Lower lobe of right lung (tissue), 2 donors: ENCODE data around the gene ZBBX. TPM values are rescaled to one million over a fixed set of nuclear protein-coding genes. Genes with fewer than 3 reads are reported as not detected.

ENCODE experiments used
- ATAC-seq, 2 donors: fragments of 200-7000 bp; cut with Tn5 transposase; one replicate each; pipeline ENCODE4 v1.9.1; 2020 to 2022; ENCODE audit warnings: mild to moderate bottlenecking in 2 of 2, moderate library complexity in 2 of 2
- DNase-seq: peaks from one replicate; pipeline ENCODE4 v3.0.0-alpha.2; 2020
- H3K27ac ChIP-seq: fragments of 200-600 bp; one replicate; pipeline ENCODE4 v1.8.0; 2022
- H3K27me3 ChIP-seq: fragments of 200-600 bp; one replicate; pipeline ENCODE4 v1.8.0; 2022; ENCODE audit warnings: low read depth
- H3K36me3 ChIP-seq: fragments of 200-600 bp; one replicate; pipeline ENCODE4 v1.8.0; 2022; ENCODE audit warnings: mild to moderate bottlenecking
- H3K4me1 ChIP-seq: fragments of 200-600 bp; one replicate; pipeline ENCODE4 v1.8.0; 2022
- H3K4me3 ChIP-seq: fragments of 200-600 bp; one replicate; pipeline ENCODE4 v1.8.0; 2022; ENCODE audit warnings: mild to moderate bottlenecking
- H3K9me3 ChIP-seq: fragments of 200-600 bp; one replicate; pipeline ENCODE4 v1.8.0; 2022
- intact Hi-C: fragments of 100-400 bp; cut with DNase I; formaldehyde crosslinking; loops from one replicate; pipeline ENCODE4 v1.11.0; 2022
- total RNA-seq: library from RNA; stranded (reverse); fragmentation: NEBNext Ultra II Directional; extraction: Animal tissue kit (Norgen Biotek cat#: 25700); gene quantifications from one replicate; pipeline ENCODE4 v1.2.1, GENCODE V29; 2021
- TF ChIP-seq, protein P1 (sequence below): fragments of 200-600 bp; IDR thresholded peaks from one replicate; pipeline ENCODE4 v1.8.0; 2022; ENCODE audit warnings: antibody characterized with exemption, mild to moderate bottlenecking
- donor health status: DM: no; HTN: yes; CAD: no; lungs with severe emphysema.

Gene ZBBX
- total RNA-seq, 1 donor from 2014 or later = 15.2 TPM

DNA sequence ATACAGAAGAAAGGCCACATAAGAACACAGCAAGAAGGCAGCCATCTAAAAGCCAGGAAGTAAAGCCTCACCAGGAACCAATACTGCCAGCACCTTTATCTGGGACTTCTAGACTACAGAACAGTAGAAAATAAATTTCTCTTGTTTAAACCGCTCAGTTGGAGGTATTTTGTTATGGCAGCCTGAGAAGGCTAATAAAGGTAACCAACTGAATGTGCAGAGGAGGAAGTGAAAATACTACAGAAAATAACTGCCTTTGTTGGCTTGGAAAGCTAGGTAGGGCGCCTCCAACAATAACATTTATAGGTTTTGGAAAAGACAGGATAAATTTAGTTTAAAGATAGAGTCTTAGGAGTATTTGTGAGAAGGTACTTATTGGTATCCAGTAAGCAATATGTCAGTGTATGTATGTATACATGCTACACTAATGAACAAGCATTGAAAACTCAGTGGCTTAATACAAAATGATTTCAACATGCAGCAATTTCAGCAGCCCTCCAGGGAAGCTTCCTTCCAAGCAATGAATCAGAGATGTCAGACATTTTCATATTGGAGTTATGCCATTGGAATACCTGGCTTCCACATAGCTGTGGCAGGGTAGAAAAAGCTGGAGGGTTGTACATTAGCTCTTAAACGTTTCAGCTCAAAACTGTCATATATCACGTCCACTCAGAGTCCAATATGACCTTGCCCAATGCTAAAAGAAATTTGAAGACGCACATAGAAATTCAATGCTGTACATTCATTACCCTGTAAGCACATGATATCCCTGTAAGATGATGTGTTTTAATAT is 48.9 kb downstream of the ZBBX start:
- Histone ChIP-seq H3K9me3 (no peaks in the 10 kb centered on the region), H3K27me3 (no peaks in the 10 kb centered on the region), H3K27ac (no peak overlapping the region), H3K4me1 (no peaks in the 10 kb centered on the region), H3K4me3 (no peak overlapping the region), H3K36me3 (no peaks in the 10 kb centered on the region)
- no peak for DNase-seq
- TF ChIP-seq, protein P1, sequence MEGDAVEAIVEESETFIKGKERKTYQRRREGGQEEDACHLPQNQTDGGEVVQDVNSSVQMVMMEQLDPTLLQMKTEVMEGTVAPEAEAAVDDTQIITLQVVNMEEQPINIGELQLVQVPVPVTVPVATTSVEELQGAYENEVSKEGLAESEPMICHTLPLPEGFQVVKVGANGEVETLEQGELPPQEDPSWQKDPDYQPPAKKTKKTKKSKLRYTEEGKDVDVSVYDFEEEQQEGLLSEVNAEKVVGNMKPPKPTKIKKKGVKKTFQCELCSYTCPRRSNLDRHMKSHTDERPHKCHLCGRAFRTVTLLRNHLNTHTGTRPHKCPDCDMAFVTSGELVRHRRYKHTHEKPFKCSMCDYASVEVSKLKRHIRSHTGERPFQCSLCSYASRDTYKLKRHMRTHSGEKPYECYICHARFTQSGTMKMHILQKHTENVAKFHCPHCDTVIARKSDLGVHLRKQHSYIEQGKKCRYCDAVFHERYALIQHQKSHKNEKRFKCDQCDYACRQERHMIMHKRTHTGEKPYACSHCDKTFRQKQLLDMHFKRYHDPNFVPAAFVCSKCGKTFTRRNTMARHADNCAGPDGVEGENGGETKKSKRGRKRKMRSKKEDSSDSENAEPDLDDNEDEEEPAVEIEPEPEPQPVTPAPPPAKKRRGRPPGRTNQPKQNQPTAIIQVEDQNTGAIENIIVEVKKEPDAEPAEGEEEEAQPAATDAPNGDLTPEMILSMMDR = no peak
- intact Hi-C loops = no loop called here
- ATAC-seq = no peak

DNA sequence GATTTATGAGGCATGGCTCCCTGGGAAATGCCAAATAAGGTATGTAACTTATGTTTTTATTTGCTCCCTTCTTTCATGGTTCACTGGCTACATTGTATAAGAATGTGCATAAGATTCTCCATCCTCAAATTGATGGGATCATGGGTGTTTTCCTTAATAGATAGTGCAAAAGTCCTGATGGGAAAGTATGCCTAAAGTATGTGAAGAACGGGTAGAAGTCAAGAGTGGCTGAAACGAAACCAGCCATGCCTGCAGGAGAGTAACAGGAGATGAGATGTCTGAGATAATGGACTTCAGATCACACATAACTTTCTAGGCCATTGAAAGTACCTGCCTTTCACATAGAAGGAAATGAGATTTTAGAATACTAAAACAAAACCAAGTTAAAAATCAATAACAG is 56.5 kb downstream of the ZBBX start:
- TF ChIP-seq, protein P1 = no peak
- no peaks in the 10 kb centered on the region for H3K27me3 ChIP-seq
- intact Hi-C loops = no loop called here
- no peaks in the 10 kb centered on the region for H3K36me3 ChIP-seq
- H3K27ac ChIP-seq = no peak overlapping the region
- no peaks in the 10 kb centered on the region for H3K4me1 ChIP-seq
- DNase-seq = no peak
- no peak for ATAC-seq
- no peaks in the 10 kb centered on the region for H3K9me3 ChIP-seq
- no peak overlapping the region for H3K4me3 ChIP-seq

GRCh38 chr3:167318996-167319615 is 61.0 kb downstream of the ZBBX start:
- no peak overlapping the region for H3K4me3 ChIP-seq
- H3K4me1 ChIP-seq = no peaks in the 10 kb centered on the region
- H3K9me3 ChIP-seq = no peaks in the 10 kb centered on the region
- H3K27ac ChIP-seq = no peak overlapping the region
- H3K36me3 ChIP-seq = no peaks in the 10 kb centered on the region
- intact Hi-C loops = no loop called here
- DNase-seq = no peak
- ATAC-seq = no peak
- TF ChIP-seq, protein P1 = no peak
- H3K27me3 ChIP-seq = no peaks in the 10 kb centered on the region

- intact Hi-C loops = no loop called here
- no peaks in the 10 kb centered on the region for H3K9me3 ChIP-seq
- H3K27me3 ChIP-seq = no peaks in the 10 kb centered on the region
- no peak overlapping the region for H3K4me3 ChIP-seq
- no peaks in the 10 kb centered on the region for H3K36me3 ChIP-seq
- DNase-seq = no peak
- TF ChIP-seq, protein P1 = no peak
- no peaks in the 10 kb centered on the region for H3K4me1 ChIP-seq
- H3K27ac ChIP-seq = no peak overlapping the region
- no peak for ATAC-seq
Measured at GRCh38 chr3:167318306-167318705, 61.8 kb downstream of the ZBBX start.

DNA sequence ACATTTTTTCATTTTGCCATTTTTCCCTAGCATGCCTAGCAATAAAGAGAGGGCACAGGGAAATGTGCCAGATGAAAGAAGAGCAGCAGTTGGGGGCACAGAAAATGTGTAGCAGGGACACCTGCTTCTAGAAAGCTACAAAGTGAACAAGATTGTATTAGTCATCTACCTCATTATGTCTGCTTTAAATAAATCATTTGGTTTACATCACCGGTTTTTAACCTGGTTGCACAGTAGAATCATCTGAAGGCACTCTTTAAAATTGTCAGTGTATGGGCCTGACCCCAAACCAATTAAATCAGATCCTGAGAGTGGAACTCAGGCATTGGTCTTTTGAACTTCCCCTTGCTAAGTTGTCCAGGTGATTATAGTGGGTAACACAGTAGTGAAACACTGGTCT is 73.8 kb downstream of the ZBBX start:
- TF ChIP-seq, protein P1 = no peak
- Histone ChIP-seq H3K27me3 (no peaks in the 10 kb centered on the region), H3K4me1 (no peaks in the 10 kb centered on the region), H3K36me3 (no peaks in the 10 kb centered on the region), H3K27ac (no peak overlapping the region), H3K4me3 (no peak overlapping the region), H3K9me3 (no peaks in the 10 kb centered on the region)
- DNase-seq (no peak), ATAC-seq (no peak)
- intact Hi-C loops = no loop called here
